ENCODE measurements around the gene GBX2. TPM values are rescaled to one million over a fixed set of nuclear protein-coding genes. Genes with fewer than 3 reads are reported as not detected.

GBX2 gene
- total and polyA plus RNA-seq, 2 of the 8 experiments (the other 6 are each of a cell fraction or from before 2014, with no cell fraction given): 0.38 to 0.89 TPM

DNA sequence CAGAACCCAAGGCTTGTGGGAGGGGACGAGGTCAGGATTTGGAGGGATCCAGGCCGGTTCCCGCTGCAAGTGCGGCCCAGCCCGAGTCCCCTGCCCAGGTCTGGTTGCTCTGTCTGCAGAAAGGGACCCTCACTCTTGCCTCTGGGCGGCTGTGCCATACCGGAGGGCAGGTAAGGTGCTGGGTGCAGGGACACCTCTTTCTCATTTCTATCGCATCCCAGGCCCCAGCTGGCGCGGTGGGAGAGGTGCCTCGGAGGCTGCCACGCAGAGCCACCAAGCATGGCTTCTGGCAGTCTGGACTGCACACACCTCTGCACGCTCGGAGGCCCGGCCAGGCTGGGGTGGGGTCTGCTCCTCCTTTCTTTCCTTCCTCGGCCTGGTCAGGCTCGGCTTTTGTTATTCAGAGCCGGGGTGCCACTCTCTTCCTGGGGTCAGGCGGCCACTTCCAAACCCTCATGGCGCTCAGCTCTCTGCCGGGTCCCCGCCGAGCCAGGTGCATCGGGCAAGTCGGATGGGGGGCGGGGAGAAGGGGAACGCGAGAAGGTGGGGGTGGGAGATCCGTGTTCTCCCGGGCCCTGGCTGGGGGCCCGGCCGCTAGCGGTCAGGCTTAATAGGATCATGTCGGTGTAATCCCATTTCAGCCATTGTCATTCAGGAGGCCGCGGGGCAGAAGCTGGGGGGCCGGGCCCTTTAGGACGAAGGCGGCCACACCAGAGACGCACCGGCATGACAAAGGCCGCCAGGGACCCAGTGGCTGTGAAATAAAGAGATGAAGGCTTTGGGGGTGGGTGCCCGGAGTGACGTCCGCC is 9.0 kb downstream of the GBX2 start (continued):
- TF ChIP-seq, protein P1, sequence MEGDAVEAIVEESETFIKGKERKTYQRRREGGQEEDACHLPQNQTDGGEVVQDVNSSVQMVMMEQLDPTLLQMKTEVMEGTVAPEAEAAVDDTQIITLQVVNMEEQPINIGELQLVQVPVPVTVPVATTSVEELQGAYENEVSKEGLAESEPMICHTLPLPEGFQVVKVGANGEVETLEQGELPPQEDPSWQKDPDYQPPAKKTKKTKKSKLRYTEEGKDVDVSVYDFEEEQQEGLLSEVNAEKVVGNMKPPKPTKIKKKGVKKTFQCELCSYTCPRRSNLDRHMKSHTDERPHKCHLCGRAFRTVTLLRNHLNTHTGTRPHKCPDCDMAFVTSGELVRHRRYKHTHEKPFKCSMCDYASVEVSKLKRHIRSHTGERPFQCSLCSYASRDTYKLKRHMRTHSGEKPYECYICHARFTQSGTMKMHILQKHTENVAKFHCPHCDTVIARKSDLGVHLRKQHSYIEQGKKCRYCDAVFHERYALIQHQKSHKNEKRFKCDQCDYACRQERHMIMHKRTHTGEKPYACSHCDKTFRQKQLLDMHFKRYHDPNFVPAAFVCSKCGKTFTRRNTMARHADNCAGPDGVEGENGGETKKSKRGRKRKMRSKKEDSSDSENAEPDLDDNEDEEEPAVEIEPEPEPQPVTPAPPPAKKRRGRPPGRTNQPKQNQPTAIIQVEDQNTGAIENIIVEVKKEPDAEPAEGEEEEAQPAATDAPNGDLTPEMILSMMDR (IDR thresholded peaks at IDR 0.05; ENCODE audit: control extremely low read depth in 1 of 3, insufficient read depth in 1 of 3, low read depth in 1 of 3, low read length in 3 of 3): no peak
- TF ChIP-seq CTBP2 (IDR thresholded peaks at IDR 0.05; ENCODE audit: borderline replicate concordance, insufficient read depth, insufficient read length, low read length) (peak; percentile 55), TAF7 (optimal IDR thresholded peaks at IDR 0.05; ENCODE audit: borderline replicate concordance, low read depth, low read length) (no peak), EZH2 (IDR thresholded peaks at IDR 0.05; ENCODE audit: low read depth, low read length, severe bottlenecking) (no peak), SUZ12 (IDR thresholded peaks at IDR 0.05; ENCODE audit: low read length) (0 out of 2 replicates have a peak, but pooled peaks have one; percentile 3), SIRT6 (IDR thresholded peaks at IDR 0.05; ENCODE audit: low read length) (no peak), ASH2L (IDR thresholded peaks at IDR 0.05; ENCODE audit: low read length) (no peak), POLR2A (IDR thresholded peaks at IDR 0.05; ENCODE audit: control extremely low read depth in 1 of 2, low read depth in 2 of 2, low read length in 2 of 2) (no peak), YY1 (IDR thresholded peaks at IDR 0.05; ENCODE audit: low read depth, low read length) (peak; percentile 12; the same call in 1 of the 2 replicates), TCF12 (IDR thresholded peaks at IDR 0.05; ENCODE audit: low read depth, low read length) (peak; percentile 71; the same call in 1 of the 2 replicates), SRF (IDR thresholded peaks at IDR 0.05; ENCODE audit: low read depth, low read length) (no peak), POLR2AphosphoS5 (IDR thresholded peaks at IDR 0.05; ENCODE audit: low read depth, low read length) (no peak), GABPA (IDR thresholded peaks at IDR 0.05; ENCODE audit: borderline replicate concordance, insufficient read depth, low read length) (no peak), RBBP5 (IDR thresholded peaks at IDR 0.05; ENCODE audit: borderline replicate concordance, low read depth, low read length) (no peak), EP300 (IDR thresholded peaks at IDR 0.05; ENCODE audit: borderline replicate concordance in 1 of 2, low read depth in 2 of 2, low read length in 2 of 2) (peak in 1 of 2 experiments; percentile 21; a peak in 1 of 3 replicates), CBX5 (IDR thresholded peaks at IDR 0.05; ENCODE audit: low read depth, low read length) (no peak), MAFK (IDR thresholded peaks at IDR 0.05; ENCODE audit: low read depth, low read length) (no peak)
- TF ChIP-seq, protein P2, sequence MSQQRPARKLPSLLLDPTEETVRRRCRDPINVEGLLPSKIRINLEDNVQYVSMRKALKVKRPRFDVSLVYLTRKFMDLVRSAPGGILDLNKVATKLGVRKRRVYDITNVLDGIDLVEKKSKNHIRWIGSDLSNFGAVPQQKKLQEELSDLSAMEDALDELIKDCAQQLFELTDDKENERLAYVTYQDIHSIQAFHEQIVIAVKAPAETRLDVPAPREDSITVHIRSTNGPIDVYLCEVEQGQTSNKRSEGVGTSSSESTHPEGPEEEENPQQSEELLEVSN (IDR thresholded peaks at IDR 0.05): peak; percentile 76
- TF ChIP-seq, protein P3, sequence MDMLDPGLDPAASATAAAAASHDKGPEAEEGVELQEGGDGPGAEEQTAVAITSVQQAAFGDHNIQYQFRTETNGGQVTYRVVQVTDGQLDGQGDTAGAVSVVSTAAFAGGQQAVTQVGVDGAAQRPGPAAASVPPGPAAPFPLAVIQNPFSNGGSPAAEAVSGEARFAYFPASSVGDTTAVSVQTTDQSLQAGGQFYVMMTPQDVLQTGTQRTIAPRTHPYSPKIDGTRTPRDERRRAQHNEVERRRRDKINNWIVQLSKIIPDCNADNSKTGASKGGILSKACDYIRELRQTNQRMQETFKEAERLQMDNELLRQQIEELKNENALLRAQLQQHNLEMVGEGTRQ (IDR thresholded peaks at IDR 0.05; ENCODE audit: low read length): no peak

Data from H1 (cell line).